Naive thymus-derived CD8-positive, alpha-beta T cell (primary cell): ENCODE results near the gene TPSB2. TPM values are rescaled to one million over a fixed set of nuclear protein-coding genes. Genes with fewer than 3 reads are reported as not detected.
"Not testable (repeated sequence)": the region's sequence is repeated elsewhere in the genome, so short reads cannot be mapped to it uniquely, and the experiment has no call there.

Experiments used
- ATAC-seq, 2 donors: fragments of 150-1000 bp; cut with Tn5 transposase in 1 of 2; sonication (Bioruptor Pico), chemical (Tn5 transposase) in 1 of 2; 1 replicate in 1 of 2; 2 replicates in 1 of 2; pipeline ENCODE4 v1.10.0; 2021; ENCODE audit warnings: mild to moderate bottlenecking in 2 of 2, moderate library complexity in 2 of 2
- POLR2A ChIA-PET: fragments of 350-600 bp; sonication (Branson Sonifier 250); formaldehyde crosslinking; loops from one replicate; lab custom pipeline; 2021; ENCODE audit warnings: antibody characterized with exemption; lab: Charles Lee
- DNase-seq, 10 donors: peaks; one replicate each; pipeline versions ENCODE4 v3.0.0 to v3.0.0-alpha.2; 2020 to 2022
- H3K27ac Mint-ChIP-seq, 10 donors: one replicate each; pipeline ENCODE4 v1.8.0; 2020 to 2022; ENCODE audit warnings: mild to moderate bottlenecking in 10 of 10, mixed read lengths in 10 of 10, moderate library complexity in 4 of 10, inconsistent platforms in 1 of 10
- H3K27me3 Mint-ChIP-seq, 5 donors: one replicate each; pipeline ENCODE4 v1.8.0; 2021 to 2022; ENCODE audit warnings: mixed read lengths in 5 of 5
- H3K36me3 Mint-ChIP-seq, 3 donors: one replicate each; pipeline ENCODE4 v1.8.0; 2020 to 2022; ENCODE audit warnings: mixed read lengths in 3 of 3, mild to moderate bottlenecking in 2 of 3, inconsistent platforms in 1 of 3
- H3K4me1 Mint-ChIP-seq, 4 donors: one replicate each; pipeline ENCODE4 v1.8.0; 2021 to 2022; ENCODE audit warnings: mixed read lengths in 4 of 4
- H3K4me3 Mint-ChIP-seq, 10 donors: one replicate each; pipeline ENCODE4 v1.8.0; 2020 to 2022; ENCODE audit warnings: mild to moderate bottlenecking in 10 of 10, mixed read lengths in 10 of 10, moderate library complexity in 6 of 10, inconsistent platforms in 1 of 10
- H3K9me3 Mint-ChIP-seq, 9 donors: one replicate each; pipeline ENCODE4 v1.8.0; 2020 to 2022; ENCODE audit warnings: mixed read lengths in 9 of 9, mild to moderate bottlenecking in 3 of 9, inconsistent platforms in 1 of 9, moderate library complexity in 1 of 9
- polyA plus RNA-seq, 3 donors: library from polyadenylated mRNA; unstranded; fragments of 300-500 nt; fragmentation: Illumina TruSeq; gene quantifications; one replicate each; pipeline ENCODE4 v1.2.3, GENCODE V29; 2021
- total RNA-seq, 8 experiments: library from RNA in 2 of 8; stranded (reverse) in 2 of 8; gene quantifications; one replicate each; pipeline ENCODE4 v1.2.3 and lab custom pipeline; 2021 to 2026

Gene TPSB2
- total and polyA plus RNA-seq, 5 experiments from 2014 or later: not detected

- ATAC-seq, H3K27ac Mint-ChIP-seq, POLR2A ChIA-PET, H3K36me3 Mint-ChIP-seq, H3K4me3 Mint-ChIP-seq, DNase-seq, H3K9me3 Mint-ChIP-seq, H3K27me3 Mint-ChIP-seq, H3K4me1 Mint-ChIP-seq: not testable (repeated sequence)
Measured at GRCh38 chr16:1185460-1186207, 44.4 kb downstream of the TPSB2 start.

GRCh38 chr16:1184980-1185379 lies 45.0 kb downstream of the TPSB2 start:
- Mint-ChIP-seq H3K27me3 (peaks cover 0 to 9% (median 3%) of the 10 kb centered on the region in 5 donors), H3K9me3 (no peaks in the 10 kb centered on the region), H3K4me3 (no peak overlapping the region), H3K4me1 (no peaks in the 10 kb centered on the region), H3K27ac (no peak overlapping the region), H3K36me3 (no peaks in the 10 kb centered on the region)
- DNase-seq (no peak), ATAC-seq (no peak)
- POLR2A ChIA-PET: no interaction called here

GRCh38 chr16:1184156-1184868 lies 45.7 kb downstream of the TPSB2 start:
- POLR2A ChIA-PET: no interaction called here
- Mint-ChIP-seq H3K36me3 (no peaks in the 10 kb centered on the region), H3K4me1 (no peaks in the 10 kb centered on the region), H3K9me3 (no peaks in the 10 kb centered on the region), H3K4me3 (no peak overlapping the region), H3K27ac (no peak overlapping the region), H3K27me3 (peaks cover 0 to 10% (median 3%) of the 10 kb centered on the region in 5 donors)
- ATAC-seq: no peak
- DNase-seq: no peak

GRCh38 chr16:1182950-1183907 lies 46.8 kb downstream of the TPSB2 start:
- H3K4me3 Mint-ChIP-seq: no peak overlapping the region
- no peaks in the 10 kb centered on the region for H3K9me3 Mint-ChIP-seq
- POLR2A ChIA-PET: no interaction called here
- H3K27me3 Mint-ChIP-seq: peaks cover 0 to 6% (median 3%) of the 10 kb centered on the region in 5 donors
- DNase-seq: no peak
- H3K36me3 Mint-ChIP-seq: no peaks in the 10 kb centered on the region
- H3K4me1 Mint-ChIP-seq: no peaks in the 10 kb centered on the region
- ATAC-seq: no peak
- H3K27ac Mint-ChIP-seq: no peak overlapping the region

GRCh38 chr16:1182316-1182671 lies 47.7 kb downstream of the TPSB2 start:
- no peaks in the 10 kb centered on the region for H3K36me3 Mint-ChIP-seq
- no peak overlapping the region for H3K27ac Mint-ChIP-seq
- H3K9me3 Mint-ChIP-seq: no peaks in the 10 kb centered on the region
- no peaks in the 10 kb centered on the region for H3K4me1 Mint-ChIP-seq
- H3K27me3 Mint-ChIP-seq: peaks cover 0 to 6% (median 0%) of the 10 kb centered on the region in 5 donors
- DNase-seq: no peak
- ATAC-seq: no peak
- no peak overlapping the region for H3K4me3 Mint-ChIP-seq
- POLR2A ChIA-PET: no interaction called here

GRCh38 chr16:1181404-1182315 lies 48.3 kb downstream of the TPSB2 start:
- Mint-ChIP-seq H3K27me3 (peaks cover 0 to 6% (median 0%) of the 10 kb centered on the region in 5 donors), H3K36me3 (no peaks in the 10 kb centered on the region), H3K9me3 (no peaks in the 10 kb centered on the region), H3K4me1 (no peaks in the 10 kb centered on the region), H3K4me3 (no peak overlapping the region), H3K27ac (no peak overlapping the region)
- ATAC-seq (no peak), DNase-seq (no peak)
- POLR2A ChIA-PET: no interaction called here

- no peak for ATAC-seq
- Mint-ChIP-seq H3K27me3 (peaks cover 0 to 6% (median 0%) of the 10 kb centered on the region in 5 donors), H3K4me1 (no peaks in the 10 kb centered on the region), H3K36me3 (no peaks in the 10 kb centered on the region), H3K4me3 (no peak overlapping the region), H3K27ac (no peak overlapping the region), H3K9me3 (no peaks in the 10 kb centered on the region)
- DNase-seq: no peak
- POLR2A ChIA-PET: no interaction called here
Measured at GRCh38 chr16:1180549-1181403, 49.2 kb downstream of the TPSB2 start.

Other genes starting within 250 kb of the TPSB2 start
- gene SOX8, start 248.4 kb downstream of the TPSB2 start, total RNA-seq: 1 to 10 TPM; 3.0 to 4.3 TPM
- 1 to 10 TPM; 1.3 to 5.1 (median 1.3) TPM for gene SOX8, start 248.4 kb downstream of the TPSB2 start, polyA plus RNA-seq
- not detected for gene SSTR5, start 157.4 kb downstream of the TPSB2 start, total RNA-seq
- not detected for gene SSTR5, start 157.4 kb downstream of the TPSB2 start, polyA plus RNA-seq
- gene C1QTNF8, start 133.9 kb downstream of the TPSB2 start, total RNA-seq: not detected
- not detected for gene C1QTNF8, start 133.9 kb downstream of the TPSB2 start, polyA plus RNA-seq
- 1 to 10 TPM; 2.3 to 2.7 TPM for gene CACNA1H, start 77.1 kb downstream of the TPSB2 start, total RNA-seq
- gene CACNA1H, start 77.1 kb downstream of the TPSB2 start, polyA plus RNA-seq: 1 to 10 TPM in 1 of 3 donors, under 1 TPM in 2; 0.03 to 1.8 (median 0.95) TPM
- not detected for gene TPSG1, start 4.9 kb downstream of the TPSB2 start, total RNA-seq
- gene TPSG1, start 4.9 kb downstream of the TPSB2 start, polyA plus RNA-seq: not detected
- gene TPSAB1, start 10.5 kb upstream of the TPSB2 start, total RNA-seq: not detected
- gene TPSAB1, start 10.5 kb upstream of the TPSB2 start, polyA plus RNA-seq: not detected
- gene TPSD1, start 25.9 kb upstream of the TPSB2 start, total RNA-seq: not detected
- gene TPSD1, start 25.9 kb upstream of the TPSB2 start, polyA plus RNA-seq: not detected
- gene UBE2I, start 79.5 kb upstream of the TPSB2 start, total RNA-seq: 100 to 1,000 TPM; 236 to 250 TPM
- 10 to 100 TPM; 87.5 to 89.6 (median 89.0) TPM for gene UBE2I, start 79.5 kb upstream of the TPSB2 start, polyA plus RNA-seq
- 1 to 10 TPM; 3.0 to 5.3 TPM for gene BAIAP3, start 103.5 kb upstream of the TPSB2 start, total RNA-seq
- gene BAIAP3, start 103.5 kb upstream of the TPSB2 start, polyA plus RNA-seq: 1 to 10 TPM in 1 of 3 donors, under 1 TPM in 2; 0.06 to 1.5 (median 0.85) TPM
- 10 to 100 TPM; 37.1 to 41.2 TPM for gene TSR3, start 121.7 kb upstream of the TPSB2 start, total RNA-seq
- 10 to 100 TPM; 88.8 to 99.4 (median 96.3) TPM for gene TSR3, start 121.7 kb upstream of the TPSB2 start, polyA plus RNA-seq
- gene GNPTG, start 121.7 kb upstream of the TPSB2 start, total RNA-seq: 10 to 100 TPM; 56.9 to 65.2 TPM
- gene GNPTG, start 121.7 kb upstream of the TPSB2 start, polyA plus RNA-seq: 10 to 100 TPM; 44.4 to 57.8 (median 56.6) TPM
- 100 to 1,000 TPM; 125 to 151 TPM for gene UNKL, start 184.5 kb upstream of the TPSB2 start, total RNA-seq
- 10 to 100 TPM in 1 of 3 donors, 1 to 10 TPM in 2; 8.3 to 11.0 (median 8.8) TPM for gene UNKL, start 184.5 kb upstream of the TPSB2 start, polyA plus RNA-seq
- 10 to 100 TPM; 10.6 to 10.8 TPM for gene UQCC4, start 190.6 kb upstream of the TPSB2 start, total RNA-seq
- 10 to 100 TPM; 29.9 to 38.6 (median 37.6) TPM for gene UQCC4, start 190.6 kb upstream of the TPSB2 start, polyA plus RNA-seq
- gene PERCC1, start 200.9 kb upstream of the TPSB2 start, total RNA-seq: 1 to 10 TPM; 2.3 to 2.7 TPM
- gene PERCC1, start 200.9 kb upstream of the TPSB2 start, polyA plus RNA-seq: under 1 TPM in 1 of 3 donors, not detected in 2; 0.19 TPM
- 10 to 100 TPM; 14.0 to 15.5 TPM for gene CCDC154, start 214.4 kb upstream of the TPSB2 start, total RNA-seq
- gene CCDC154, start 214.4 kb upstream of the TPSB2 start, polyA plus RNA-seq: not detected
- gene CLCN7, start 244.8 kb upstream of the TPSB2 start, total RNA-seq: 100 to 1,000 TPM; 112 to 116 TPM
- gene CLCN7, start 244.8 kb upstream of the TPSB2 start, polyA plus RNA-seq: 10 to 100 TPM; 18.7 to 34.7 (median 24.2) TPM